PC-9 (cell line): Measurements from ENCODE around the gene GABARAP. TPM values are rescaled to one million over a fixed set of nuclear protein-coding genes. Genes with fewer than 3 reads are reported as not detected.

Experiments used
- BruUV-seq: library from RNA; stranded (reverse); fragments of 400-500 nt; replicated peaks from 2 replicates; lab custom pipeline; 2021; lab: Mats Ljungman, UMichigan
- CTCF ChIA-PET: fragments of 300-600 bp; sonication (Branson Sonifier 250); formaldehyde crosslinking; loops from one replicate; lab custom pipeline; 2022; ENCODE audit warnings: antibody characterized with exemption; lab: Charles Lee
- POLR2A ChIA-PET: fragments of 300-600 bp; sonication (Branson Sonifier 250); formaldehyde crosslinking; loops from one replicate; lab custom pipeline; 2022; ENCODE audit warnings: antibody characterized with exemption; ENCODE audit not compliant: unreplicated experiment; lab: Charles Lee
- DNase-seq, 2 experiments: peaks; one replicate each; pipeline versions ENCODE4 v3.0.0 to v3.0.0-alpha.2; 2015 to 2022; ENCODE audit warnings: mixed read lengths in 1 of 2
- H2AFZ ChIP-seq: fragments of 200-600 bp; sonication (generic); 2 replicates; pipeline ENCODE4 v1.8.1; 2017; ENCODE audit warnings: antibody characterized with exemption
- H3F3A ChIP-seq: fragments of 200-600 bp; sonication (generic); 2 replicates; pipeline ENCODE4 v1.8.1; 2017; ENCODE audit warnings: antibody characterized with exemption, mild to moderate bottlenecking, low read depth; ENCODE audit not compliant: insufficient read depth
- H3K27ac ChIP-seq: fragments of 200-600 bp; sonication (generic); 2 replicates; pipeline ENCODE4 v1.6.1; 2016; ENCODE audit warnings: mixed run types
- H3K27me3 ChIP-seq: fragments of 200-600 bp; sonication (generic); 2 replicates; pipeline ENCODE4 v1.6.1; 2016; ENCODE audit warnings: low read depth, mixed run types; ENCODE audit not compliant: insufficient read depth
- H3K36me3 ChIP-seq: fragments of 200-600 bp; sonication (generic); 2 replicates; pipeline ENCODE4 v1.6.1; 2016; ENCODE audit warnings: low read depth, mixed run types
- H3K4me1 ChIP-seq: fragments of 200-600 bp; sonication (generic); replicated peaks from 2 replicates; pipeline ENCODE4 v1.6.1; 2016; ENCODE audit warnings: mixed run types; ENCODE audit not compliant: insufficient read depth
- H3K4me2 ChIP-seq: fragments of 200-600 bp; sonication (generic); 2 replicates; pipeline ENCODE4 v1.6.1; 2017; ENCODE audit warnings: mixed run types
- H3K4me3 ChIP-seq: fragments of 200-600 bp; sonication (generic); 2 replicates; pipeline ENCODE4 v1.6.1; 2016; ENCODE audit warnings: mixed run types
- H3K79me2 ChIP-seq: fragments of 200-600 bp; sonication (generic); 2 replicates; pipeline ENCODE4 v1.6.1; 2017; ENCODE audit warnings: low read depth, mixed run types
- H3K9me2 ChIP-seq: fragments of 200-600 bp; sonication (generic); 2 replicates; pipeline ENCODE4 v1.8.1; 2017; ENCODE audit warnings: mild to moderate bottlenecking; ENCODE audit not compliant: insufficient read depth
- H3K9me3 ChIP-seq: fragments of 200-600 bp; sonication (generic); 2 replicates; pipeline ENCODE4 v1.8.1; 2016; ENCODE audit warnings: low read depth; ENCODE audit not compliant: insufficient read depth
- H4K20me1 ChIP-seq: fragments of 200-600 bp; sonication (generic); 2 replicates; pipeline ENCODE4 v1.8.1; 2017; ENCODE audit not compliant: insufficient read depth
- CTCF ChIP-seq: fragments of 200-600 bp; sonication (generic); conservative IDR thresholded peaks from 2 replicates; pipeline ENCODE4 v1.6.1; 2017; ENCODE audit warnings: mixed run types, antibody characterized with exemption, mild to moderate bottlenecking, moderate library complexity
- EZH2 ChIP-seq: fragments of 200-600 bp; sonication (generic); IDR thresholded peaks from 2 replicates; pipeline ENCODE4 v1.8.0; 2017; ENCODE audit warnings: antibody characterized with exemption, low read depth
- intact Hi-C: fragments of 100-400 bp; cut with micrococcal nuclease; formaldehyde crosslinking; loops from one replicate; pipeline ENCODE4 v1.10.0; 2022; ENCODE audit not compliant: unreplicated experiment
- total RNA-seq: library from RNA; stranded (reverse); gene quantifications from 2 replicates; pipeline ENCODE4 v1.2.3, GENCODE V29; 2021

The GABARAP gene
- total RNA-seq, 1 experiment from 2014 or later, result 424 TPM

GRCh38 chr17:7204336-7204735 is 37.9 kb downstream of the GABARAP start:
- Histone ChIP-seq H3K9me3 (no peaks in the 10 kb centered on the region), H3K4me2 (no peak overlapping the region), H3K4me1 (no peaks in the 10 kb centered on the region), H3K27ac (no peak overlapping the region), H3F3A (0 out of 2 replicates have a peak, but pooled peaks cover 4% of the 10 kb centered on the region), H3K27me3 (no peaks in the 10 kb centered on the region), H3K36me3 (no peaks in the 10 kb centered on the region), H3K4me3 (no peak overlapping the region), H3K79me2 (no peaks in the 10 kb centered on the region), H2AFZ (no peak overlapping the region), H3K9me2 (no peaks in the 10 kb centered on the region), H4K20me1 (no peaks in the 10 kb centered on the region)
- no TSS peak for BruUV-seq
- CTCF ChIA-PET, result no interaction called here
- TF ChIP-seq CTCF, result no peak
- TF ChIP-seq EZH2, result no peak
- POLR2A ChIA-PET, result no interaction called here
- intact Hi-C loops, result no loop called here
- no peak for DNase-seq

GRCh38 chr17:7203391-7203790 is 38.9 kb downstream of the GABARAP start:
- Histone ChIP-seq H3K4me1 (no peaks in the 10 kb centered on the region), H3K4me2 (no peak overlapping the region), H3K79me2 (no peaks in the 10 kb centered on the region), H3K4me3 (no peak overlapping the region), H3K27me3 (no peaks in the 10 kb centered on the region), H4K20me1 (no peaks in the 10 kb centered on the region), H2AFZ (no peak overlapping the region), H3K36me3 (no peaks in the 10 kb centered on the region), H3F3A (0 out of 2 replicates have a peak, but pooled peaks cover 4% of the 10 kb centered on the region), H3K9me2 (no peaks in the 10 kb centered on the region), H3K9me3 (no peaks in the 10 kb centered on the region), H3K27ac (no peak overlapping the region)
- intact Hi-C loops, result no loop called here
- DNase-seq, result no peak
- no TSS peak for BruUV-seq
- TF ChIP-seq EZH2 (no peak), CTCF (no peak)
- CTCF ChIA-PET, result interaction anchor here (0.6 kb wide), 1 partner anchor 1432 kb away, joined by 4 read pairs; no protein-coding TSS in a partner anchor
- POLR2A ChIA-PET, result no interaction called here

DNA sequence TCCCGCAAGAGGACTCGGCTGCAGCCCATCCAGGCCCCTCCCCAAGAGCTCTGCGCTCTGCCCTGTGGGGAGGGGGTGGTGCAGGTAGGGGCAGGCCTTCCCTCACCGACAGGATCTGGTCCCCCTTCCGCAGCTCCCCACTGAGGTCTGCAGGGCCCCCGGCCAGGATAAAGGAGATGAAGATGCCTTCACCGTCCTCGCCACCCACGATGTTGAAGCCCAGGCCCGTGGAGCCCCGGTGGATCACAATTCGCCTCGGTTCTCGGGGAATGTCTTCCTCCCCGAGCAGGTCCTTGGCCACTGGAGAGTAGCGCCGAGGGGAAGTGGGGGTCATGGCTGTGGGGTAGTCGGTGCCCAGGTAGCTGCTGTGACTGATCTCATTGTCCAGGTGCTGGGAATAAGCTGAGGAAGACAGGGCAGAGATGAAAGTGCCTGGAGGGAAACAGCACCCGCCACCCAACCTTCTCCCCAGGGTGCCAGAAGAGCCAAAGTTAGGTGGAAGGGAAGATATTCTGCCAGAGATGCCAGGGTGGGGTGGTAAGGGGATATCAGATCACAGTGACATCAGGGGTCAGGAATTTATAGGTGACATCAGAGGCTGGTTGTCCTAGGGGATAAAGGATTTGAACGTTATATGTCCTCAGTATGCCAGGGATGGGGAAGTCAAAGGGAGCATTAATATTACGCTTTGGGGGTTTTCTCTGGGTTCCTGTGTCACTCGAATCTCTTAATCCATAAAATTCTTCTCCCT is 45.4 kb downstream of the GABARAP start:
- Histone ChIP-seq H3F3A (peaks cover 13% of the 10 kb centered on the region; the same call in 1 of the 2 replicates), H2AFZ (no peak overlapping the region), H3K4me3 (no peak overlapping the region), H4K20me1 (no peaks in the 10 kb centered on the region), H3K9me2 (no peaks in the 10 kb centered on the region), H3K4me1 (peaks cover 13% of the 10 kb centered on the region), H3K79me2 (no peaks in the 10 kb centered on the region), H3K4me2 (0 out of 2 replicates have a peak overlapping the region, but pooled peaks have one; percentile 14), H3K27me3 (no peaks in the 10 kb centered on the region), H3K9me3 (no peaks in the 10 kb centered on the region), H3K27ac (no peak overlapping the region), H3K36me3 (no peaks in the 10 kb centered on the region)
- BruUV-seq, result no TSS peak
- intact Hi-C loops, result no loop called here
- ChIA-PET CTCF (no interaction called here), POLR2A (no interaction called here)
- TF ChIP-seq CTCF (no peak), EZH2 (no peak)
- DNase-seq, result no peak
